Caco-2 (cell line): ENCODE data around the gene ZNF611. TPM values are rescaled to one million over a fixed set of nuclear protein-coding genes. Genes with fewer than 3 reads are reported as not detected.
"Not testable (repeated sequence)": the region's sequence is repeated elsewhere in the genome, so short reads cannot be mapped to it uniquely, and the experiment has no call there.

Experiments used
- BruUV-seq: library from RNA; stranded (reverse); fragments of 400-500 nt; replicated peaks from 2 replicates; lab custom pipeline; 2021; lab: Mats Ljungman, UMichigan
- CTCF ChIA-PET: fragments of 300-600 bp; sonication (Branson Sonifier 250); formaldehyde crosslinking; loops from one replicate; lab custom pipeline; 2022; ENCODE audit warnings: antibody characterized with exemption; lab: Charles Lee
- POLR2A ChIA-PET: fragments of 300-600 bp; sonication (Branson Sonifier 250); formaldehyde crosslinking; loops from one replicate; lab custom pipeline; 2022; ENCODE audit warnings: antibody characterized with exemption; lab: Charles Lee
- DNase-seq, 2 experiments: peaks; one replicate each; pipeline versions ENCODE4 v3.0.0 to v3.0.0-alpha.2; 2020 to 2022
- H3K27me3 ChIP-seq: replicated peaks from 2 replicates; pipeline ENCODE4 v1.6.0; 2011; ENCODE audit warnings: low read length; ENCODE audit not compliant: control insufficient read depth, insufficient read depth
- H3K36me3 ChIP-seq: 2 replicates; pipeline ENCODE4 v1.5.1; 2011; ENCODE audit warnings: low read length; ENCODE audit not compliant: control insufficient read depth, insufficient read depth
- H3K4me1 ChIP-seq: fragments of 250-450 bp; sonication (Bioruptor Pico); 2 replicates; pipeline ENCODE4 v1.5.1; 2020; ENCODE audit warnings: mild to moderate bottlenecking
- H3K4me3 ChIP-seq: 2 replicates; pipeline ENCODE4 v1.5.1; 2011; ENCODE audit warnings: low read depth, mild to moderate bottlenecking, control low read depth, low read length
- H3K9me3 ChIP-seq: fragments of 250-450 bp; sonication (Bioruptor Pico); 2 replicates; pipeline ENCODE4 v1.5.1; 2020; ENCODE audit warnings: mild to moderate bottlenecking, moderate library complexity
- H3K27ac Mint-ChIP-seq: one replicate; pipeline ENCODE4 v1.8.0; 2022; ENCODE audit warnings: mixed read lengths; ENCODE audit not compliant: unreplicated experiment
- H3K27me3 Mint-ChIP-seq: one replicate; pipeline ENCODE4 v1.8.0; 2022; ENCODE audit warnings: mixed read lengths; ENCODE audit not compliant: insufficient read depth, unreplicated experiment
- H3K36me3 Mint-ChIP-seq: one replicate; pipeline ENCODE4 v1.8.0; 2022; ENCODE audit warnings: mild to moderate bottlenecking, mixed read lengths; ENCODE audit not compliant: insufficient read depth, unreplicated experiment
- H3K4me1 Mint-ChIP-seq: one replicate; pipeline ENCODE4 v1.8.0; 2022; ENCODE audit warnings: low read depth, mixed read lengths; ENCODE audit not compliant: unreplicated experiment
- H3K4me3 Mint-ChIP-seq: one replicate; pipeline ENCODE4 v1.8.0; 2022; ENCODE audit warnings: mild to moderate bottlenecking, moderate library complexity, mixed read lengths; ENCODE audit not compliant: unreplicated experiment
- H3K9me3 Mint-ChIP-seq: one replicate; pipeline ENCODE4 v1.8.0; 2022; ENCODE audit warnings: mixed read lengths; ENCODE audit not compliant: unreplicated experiment
- CTCF ChIP-seq, 2 experiments: fragments of 200-600 bp in 1 of 2; IDR thresholded peaks; 1 replicate in 1 of 2; 2 replicates in 1 of 2; pipeline versions ENCODE4 v1.5.1 to v1.8.0; 2011 to 2022; ENCODE audit warnings: antibody characterized with exemption in 1 of 2, control low read depth in 1 of 2, inconsistent platforms in 1 of 2, low read depth in 1 of 2, low read length in 1 of 2, mild to moderate bottlenecking in 1 of 2, moderate library complexity in 1 of 2; ENCODE audit not compliant: insufficient read depth in 1 of 2, severe bottlenecking in 1 of 2, unreplicated experiment in 1 of 2
- intact Hi-C: fragments of 100-400 bp; cut with micrococcal nuclease; formaldehyde crosslinking; loops from one replicate; pipeline ENCODE4 v1.10.0; 2022; ENCODE audit not compliant: unreplicated experiment
- total RNA-seq: library from RNA; stranded (reverse); gene quantifications from 2 replicates; pipeline ENCODE4 v1.2.3, GENCODE V29; 2022

ZNF611 gene
- total RNA-seq, 1 experiment from 2014 or later, result 27.5 TPM

GRCh38 chr19:52739576-52739975, 4.7 kb upstream of the ZNF611 start:
- no peak for TF ChIP-seq CTCF (IDR thresholded peaks at IDR 0.05; ENCODE audit: insufficient read depth in 1 of 2, low read depth in 1 of 2, low read length in 1 of 2, severe bottlenecking in 1 of 2, unreplicated experiment in 1 of 2)
- no peak overlapping the region for H3K4me3 Mint-ChIP-seq
- Histone ChIP-seq H3K4me1 (peaks cover 35% of the 10 kb centered on the region), H3K36me3 (no peaks in the 10 kb centered on the region), H3K27me3 (no peaks in the 10 kb centered on the region), H3K9me3 (peaks cover 19% of the 10 kb centered on the region), H3K4me3 (no peak overlapping the region)
- peak overlapping the region; percentile 58 for H3K27ac Mint-ChIP-seq
- BruUV-seq, result no TSS peak
- ChIA-PET CTCF (no interaction called here), POLR2A (no interaction called here)
- intact Hi-C loops, result no loop called here
- no peaks in the 10 kb centered on the region for H3K27me3 Mint-ChIP-seq
- no peak for DNase-seq
- H3K4me1 Mint-ChIP-seq, result peaks cover 23% of the 10 kb centered on the region
- peaks cover 21% of the 10 kb centered on the region for H3K36me3 Mint-ChIP-seq
- H3K9me3 Mint-ChIP-seq, result peaks cover 32% of the 10 kb centered on the region

- Mint-ChIP-seq H3K36me3 (peaks cover 27% of the 10 kb centered on the region), H3K9me3 (peaks cover 14% of the 10 kb centered on the region), H3K4me1 (peaks cover 16% of the 10 kb centered on the region), H3K27me3 (no peaks in the 10 kb centered on the region), H3K4me3 (peak overlapping the region; percentile 73), H3K27ac (peak overlapping the region; percentile 36)
- intact Hi-C loops, result loop anchor here (2.0 kb wide), 2 partner anchors 45 to 51 kb away; partner anchors contain the start of gene ZNF600
- Histone ChIP-seq H3K9me3 (peaks cover 15% of the 10 kb centered on the region), H3K27me3 (no peaks in the 10 kb centered on the region), H3K36me3 (no peaks in the 10 kb centered on the region), H3K4me3 (no peak overlapping the region), H3K4me1 (peaks cover 17% of the 10 kb centered on the region)
- POLR2A ChIA-PET, result no interaction called here
- TF ChIP-seq CTCF (IDR thresholded peaks at IDR 0.05; ENCODE audit: insufficient read depth in 1 of 2, low read depth in 1 of 2, low read length in 1 of 2, severe bottlenecking in 1 of 2, unreplicated experiment in 1 of 2), result no peak
- BruUV-seq, result no TSS peak
- CTCF ChIA-PET, result interaction anchor here (0.6 kb wide), 1 partner anchor 9 kb away, joined by 3 read pairs; no protein-coding TSS in a partner anchor
- peak; percentile 73 to 85 for DNase-seq
Measured at GRCh38 chr19:52735734-52736133, 890 bp upstream of the ZNF611 start.

- POLR2A ChIA-PET, result no interaction called here
- CTCF ChIA-PET, result no interaction called here
- intact Hi-C loops, result loop anchor here (1.0 to 2.0 kb wide), 3 partner anchors 10 to 52 kb away; partner anchors contain the start of gene ZNF600
Measured at GRCh38 chr19:52734331-52734892, 432 bp downstream of the ZNF611 start.

GRCh38 chr19:52726051-52726450, 8.8 kb downstream of the ZNF611 start:
- H3K4me3 Mint-ChIP-seq, H3K27me3 Mint-ChIP-seq, DNase-seq, H3K27me3 ChIP-seq, H3K4me3 ChIP-seq, H3K36me3 ChIP-seq, BruUV-seq, intact Hi-C loops, CTCF ChIA-PET, POLR2A ChIA-PET: not testable (repeated sequence)
- Mint-ChIP-seq H3K9me3 (peaks cover 17% of the 10 kb centered on the region), H3K27ac (peak overlapping the region; percentile 80), H3K4me1 (peaks cover 26% of the 10 kb centered on the region), H3K36me3 (peaks cover 84% of the 10 kb centered on the region)
- H3K9me3 ChIP-seq, result peaks cover 22% of the 10 kb centered on the region
- peaks cover 36% of the 10 kb centered on the region for H3K4me1 ChIP-seq

More at GRCh38 chr19:52734331-52734892, 432 bp downstream of the ZNF611 start:
- Histone ChIP-seq H3K4me3 (peak overlapping the region; percentile 92), H3K27me3 (no peaks in the 10 kb centered on the region), H3K9me3 (peaks cover 9% of the 10 kb centered on the region), H3K36me3 (no peaks in the 10 kb centered on the region), H3K4me1 (peaks cover 15% of the 10 kb centered on the region)
- Mint-ChIP-seq H3K36me3 (peaks cover 36% of the 10 kb centered on the region), H3K9me3 (peaks cover 5% of the 10 kb centered on the region), H3K27me3 (no peaks in the 10 kb centered on the region), H3K4me1 (peaks cover 10% of the 10 kb centered on the region), H3K4me3 (peak overlapping the region; percentile 73), H3K27ac (peak overlapping the region; percentile 36)
- DNase-seq, result peak in 1 of 2 experiments; percentile 32
- TSS peak; percentile 84 for BruUV-seq
- no peak for TF ChIP-seq CTCF (IDR thresholded peaks at IDR 0.05; ENCODE audit: insufficient read depth in 1 of 2, low read depth in 1 of 2, low read length in 1 of 2, severe bottlenecking in 1 of 2, unreplicated experiment in 1 of 2)
